ENCODE results near the gene MN1. TPM values are rescaled to one million over a fixed set of nuclear protein-coding genes. Genes with fewer than 3 reads are reported as not detected.

Gene MN1
- total and polyA plus RNA-seq, 7 donors = under 0.01 to 21.3 (median 6.4) TPM

DNA sequence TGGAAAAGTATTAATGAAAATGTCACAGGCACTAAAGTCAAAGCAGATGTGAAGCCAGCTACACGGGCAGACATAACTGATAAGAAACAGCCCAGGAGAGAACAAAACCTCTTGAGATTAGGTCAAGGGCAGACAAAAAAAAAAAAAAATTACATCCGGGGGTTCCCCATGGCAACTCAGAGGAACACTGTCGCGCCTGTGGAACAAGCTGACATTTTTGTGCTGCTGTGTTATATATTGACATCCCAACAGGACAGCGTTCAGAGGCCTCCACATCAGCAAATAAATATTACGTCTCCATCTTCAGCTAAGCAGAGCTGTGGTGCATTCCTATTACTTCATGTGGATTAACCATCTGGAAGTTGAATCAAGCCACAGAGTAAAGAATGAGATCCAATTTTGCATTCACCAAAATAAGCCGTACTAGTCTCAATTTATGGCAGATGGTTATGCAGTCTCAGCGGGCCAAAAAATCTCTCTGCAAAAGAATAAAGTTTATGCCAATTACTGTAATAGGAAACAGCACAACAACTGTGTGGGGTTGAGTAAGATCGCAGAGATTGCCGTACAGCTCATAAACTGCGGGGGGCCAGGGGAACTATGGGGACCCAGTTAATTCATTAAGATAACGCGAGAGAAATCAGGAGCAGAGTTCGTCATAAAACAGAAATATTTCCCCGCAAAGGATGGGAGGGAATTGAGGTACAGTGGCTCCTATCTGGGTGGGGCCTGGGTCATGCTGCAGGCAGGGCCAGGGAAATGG lies 41.3 kb upstream of the MN1 start:
- Histone ChIP-seq H3K4me1 (peaks cover 0 to 23% (median 11%) of the 10 kb centered on the region in 4 donors), H3K27me3 (no peaks in the 10 kb centered on the region), H3K27ac (peak overlapping the region in 2 of 4 donors; percentile 0 to 40), H3K9me3 (no peaks in the 10 kb centered on the region), H3K36me3 (peaks cover 0 to 18% (median 3%) of the 10 kb centered on the region in 4 donors), H3K4me3 (no peak overlapping the region)
- 80 to 85% methylated on average over 15 of the region's 15 CpGs for WGBS, 2 donors
- TF ChIP-seq, protein P1, sequence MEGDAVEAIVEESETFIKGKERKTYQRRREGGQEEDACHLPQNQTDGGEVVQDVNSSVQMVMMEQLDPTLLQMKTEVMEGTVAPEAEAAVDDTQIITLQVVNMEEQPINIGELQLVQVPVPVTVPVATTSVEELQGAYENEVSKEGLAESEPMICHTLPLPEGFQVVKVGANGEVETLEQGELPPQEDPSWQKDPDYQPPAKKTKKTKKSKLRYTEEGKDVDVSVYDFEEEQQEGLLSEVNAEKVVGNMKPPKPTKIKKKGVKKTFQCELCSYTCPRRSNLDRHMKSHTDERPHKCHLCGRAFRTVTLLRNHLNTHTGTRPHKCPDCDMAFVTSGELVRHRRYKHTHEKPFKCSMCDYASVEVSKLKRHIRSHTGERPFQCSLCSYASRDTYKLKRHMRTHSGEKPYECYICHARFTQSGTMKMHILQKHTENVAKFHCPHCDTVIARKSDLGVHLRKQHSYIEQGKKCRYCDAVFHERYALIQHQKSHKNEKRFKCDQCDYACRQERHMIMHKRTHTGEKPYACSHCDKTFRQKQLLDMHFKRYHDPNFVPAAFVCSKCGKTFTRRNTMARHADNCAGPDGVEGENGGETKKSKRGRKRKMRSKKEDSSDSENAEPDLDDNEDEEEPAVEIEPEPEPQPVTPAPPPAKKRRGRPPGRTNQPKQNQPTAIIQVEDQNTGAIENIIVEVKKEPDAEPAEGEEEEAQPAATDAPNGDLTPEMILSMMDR (IDR thresholded peaks at IDR 0.05) = no peak
- TF ChIP-seq POLR2AphosphoS5 (IDR thresholded peaks at IDR 0.05) (no peak), EP300 (IDR thresholded peaks at IDR 0.05) (no peak), POLR2A (IDR thresholded peaks at IDR 0.05) (no peak)
- intact Hi-C loops (cut with DNase I) = no loop called here
- DNase-seq = peak; percentile 64

DNA sequence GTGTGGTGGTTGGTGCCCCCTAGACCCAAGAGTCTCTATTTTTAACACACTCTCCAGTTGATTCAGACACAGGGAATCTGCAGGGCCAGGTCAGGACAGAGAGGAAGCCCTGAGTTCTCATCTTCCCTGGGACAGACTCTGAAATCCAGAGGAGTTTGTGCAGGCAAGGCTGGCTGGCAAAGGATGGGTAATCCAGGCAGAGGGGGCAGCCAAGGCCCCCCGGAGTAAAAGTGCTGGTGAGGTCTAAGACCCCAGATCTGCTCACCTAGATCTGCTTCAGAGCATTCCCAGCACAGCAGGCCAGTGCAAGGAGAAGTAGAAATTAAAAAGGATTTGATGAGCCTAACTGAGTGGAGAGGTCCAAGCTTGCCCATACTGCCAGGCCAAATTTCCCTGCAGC lies 40.6 kb upstream of the MN1 start:
- Histone ChIP-seq H3K27me3 (no peaks in the 10 kb centered on the region), H3K4me1 (peaks cover 0 to 23% (median 11%) of the 10 kb centered on the region in 4 donors), H3K36me3 (peaks cover 0 to 11% (median under 1%) of the 10 kb centered on the region in 4 donors), H3K27ac (peak overlapping the region in 1 of 4 donors; percentile 40), H3K4me3 (no peak overlapping the region), H3K9me3 (no peaks in the 10 kb centered on the region)
- intact Hi-C loops (cut with DNase I) = no loop called here
- peak; percentile 39 for DNase-seq
- 86 to 91% methylated on average over 1 of the region's 1 CpG for WGBS, 2 donors
- TF ChIP-seq EP300 (IDR thresholded peaks at IDR 0.05) (no peak), POLR2A (IDR thresholded peaks at IDR 0.05) (no peak), POLR2AphosphoS5 (IDR thresholded peaks at IDR 0.05) (no peak)
- TF ChIP-seq, protein P1 (IDR thresholded peaks at IDR 0.05) = no peak

DNA sequence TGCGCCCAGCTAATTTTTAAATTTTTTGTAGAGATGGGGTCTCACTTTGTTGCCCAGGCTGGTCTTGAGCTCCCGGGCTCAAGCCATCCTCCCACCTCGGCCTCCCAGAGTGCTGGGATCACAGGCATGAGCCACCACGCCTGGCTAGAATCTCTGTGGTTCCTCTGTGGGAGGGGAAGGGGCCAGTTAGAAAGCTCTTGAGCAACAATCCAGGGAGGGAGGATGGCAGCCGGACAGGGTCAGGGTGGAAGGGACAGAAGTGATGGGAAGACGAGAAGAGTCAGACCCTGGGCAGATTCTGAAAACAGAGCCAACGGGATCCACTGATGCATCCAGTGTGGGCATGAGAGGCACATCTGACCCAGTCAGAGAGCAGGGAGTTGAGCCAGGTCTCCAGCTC lies 38.9 kb upstream of the MN1 start:
- no peak for TF ChIP-seq POLR2A (IDR thresholded peaks at IDR 0.05)
- TF ChIP-seq POLR2AphosphoS5 (IDR thresholded peaks at IDR 0.05) = no peak
- H3K27ac ChIP-seq = no peak overlapping the region
- peaks cover 0 to 15% (median 8%) of the 10 kb centered on the region in 4 donors for H3K4me1 ChIP-seq
- no peaks in the 10 kb centered on the region for H3K27me3 ChIP-seq
- H3K9me3 ChIP-seq = no peaks in the 10 kb centered on the region
- H3K36me3 ChIP-seq = peaks cover 0 to 6% (median 0%) of the 10 kb centered on the region in 4 donors
- intact Hi-C loops (cut with DNase I) = no loop called here
- H3K4me3 ChIP-seq = no peak overlapping the region
- 97 to 98% methylated on average over 7 of the region's 7 CpGs for WGBS, 2 donors
- peak; percentile 42 for DNase-seq

DNA sequence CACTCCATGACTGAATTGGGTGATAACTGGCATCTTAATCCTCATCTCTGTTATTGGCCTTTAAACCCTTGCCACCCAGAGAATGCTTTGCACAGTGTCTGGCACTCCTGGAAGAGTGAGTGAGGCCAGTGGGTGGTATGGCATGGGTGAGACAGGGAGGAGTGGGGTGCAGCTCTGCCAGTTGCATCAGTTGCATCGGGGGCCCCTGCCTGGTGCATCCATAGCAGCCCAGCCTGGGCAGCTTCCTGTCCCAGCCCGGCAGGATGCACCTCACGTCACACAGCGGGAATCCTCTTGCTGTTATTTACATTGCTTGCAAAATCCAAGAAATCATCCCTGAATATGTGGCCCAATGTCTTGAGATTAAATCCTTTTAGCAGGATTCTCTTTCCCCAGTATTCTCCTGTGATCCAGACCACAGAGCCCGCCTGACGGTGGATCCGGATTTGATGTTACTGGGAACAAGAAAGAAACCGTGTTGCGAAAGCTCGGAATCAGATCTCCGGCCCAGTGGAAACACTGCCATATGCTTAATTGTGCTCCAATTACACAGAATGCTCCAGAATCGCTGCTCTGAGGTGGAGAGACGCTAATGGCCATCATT lies 37.6 kb upstream of the MN1 start:
- no peaks in the 10 kb centered on the region for H3K27me3 ChIP-seq
- H3K4me1 ChIP-seq = peaks cover 0 to 8% (median 4%) of the 10 kb centered on the region in 4 donors
- DNase-seq = peak; percentile 45
- intact Hi-C loops (cut with DNase I) = no loop called here
- H3K36me3 ChIP-seq = peaks cover 0 to 6% (median 0%) of the 10 kb centered on the region in 4 donors
- H3K27ac ChIP-seq = no peak overlapping the region
- H3K4me3 ChIP-seq = no peak overlapping the region
- H3K9me3 ChIP-seq = no peaks in the 10 kb centered on the region
- no peak for TF ChIP-seq POLR2AphosphoS5 (IDR thresholded peaks at IDR 0.05)
- TF ChIP-seq, protein P1 (IDR thresholded peaks at IDR 0.05) = no peak
- no peak for TF ChIP-seq EP300 (IDR thresholded peaks at IDR 0.05)
- 90 to 93% methylated on average over 13 of the region's 13 CpGs for WGBS, 2 donors

DNA sequence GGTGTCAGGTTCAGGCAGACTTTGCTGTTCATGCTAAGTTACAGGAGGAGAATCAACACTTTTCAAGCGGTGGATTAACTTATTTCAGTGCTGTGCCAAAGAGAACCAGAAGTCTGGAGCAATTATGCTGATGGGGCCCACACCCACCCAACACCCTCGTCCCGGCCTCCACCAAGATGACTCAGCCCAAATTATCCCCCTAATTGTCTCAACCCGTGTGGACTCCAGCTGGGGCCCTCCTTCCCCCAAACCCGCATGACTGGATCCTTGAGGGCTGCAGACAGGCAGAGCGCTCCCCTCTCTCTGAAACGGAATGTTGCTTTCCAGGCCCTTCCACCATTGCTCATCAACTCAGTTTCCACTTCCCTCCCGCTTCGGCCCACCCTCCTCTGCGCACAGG lies 34.6 kb upstream of the MN1 start:
- H3K4me1 ChIP-seq = no peaks in the 10 kb centered on the region
- H3K36me3 ChIP-seq = peaks cover 0 to 6% (median 0%) of the 10 kb centered on the region in 4 donors
- no peaks in the 10 kb centered on the region for H3K27me3 ChIP-seq
- H3K27ac ChIP-seq = no peak overlapping the region
- H3K4me3 ChIP-seq = no peak overlapping the region
- H3K9me3 ChIP-seq = no peaks in the 10 kb centered on the region
- TF ChIP-seq, protein P1 (IDR thresholded peaks at IDR 0.05) = no peak
- no peak for TF ChIP-seq POLR2A (IDR thresholded peaks at IDR 0.05)
- no peak for TF ChIP-seq EP300 (IDR thresholded peaks at IDR 0.05)
- TF ChIP-seq POLR2AphosphoS5 (IDR thresholded peaks at IDR 0.05) = no peak
- intact Hi-C loops (cut with DNase I) = no loop called here
- peak; percentile 42 for DNase-seq
- WGBS, 2 donors = 63 to 69% methylated on average over 10 of the region's 10 CpGs

Measured in sigmoid colon (tissue), 7 donors.